GM12801 (cell line): ENCODE data around the gene CIAO3.

Source experiments
- CTCF ChIP-seq: IDR thresholded peaks from one replicate; pipeline ENCODE4 v1.5.1; 2011; ENCODE audit warnings: control low read depth; ENCODE audit not compliant: insufficient read length; ENCODE audit errors: extremely low read depth

CIAO3 gene

GRCh38 chr16:766820-767640, 26.2 kb upstream of the CIAO3 start:
- TF ChIP-seq CTCF: no peak

GRCh38 chr16:766008-766819, 25.4 kb upstream of the CIAO3 start:
- TF ChIP-seq CTCF: no peak

GRCh38 chr16:765488-765865, 24.7 kb upstream of the CIAO3 start:
- TF ChIP-seq CTCF: no peak

GRCh38 chr16:764848-765487, 24.2 kb upstream of the CIAO3 start:
- TF ChIP-seq CTCF: no peak

- no peak for TF ChIP-seq CTCF
Observed at GRCh38 chr16:764184-764750, 23.5 kb upstream of the CIAO3 start.

GRCh38 chr16:763369-764183, 22.8 kb upstream of the CIAO3 start:
- no peak for TF ChIP-seq CTCF
